H9 (cell line): ENCODE measurements around the gene TSPEAR. TPM values are rescaled to one million over a fixed set of nuclear protein-coding genes. Genes with fewer than 3 reads are reported as not detected.

Experiments used
- DNase-seq: peaks from one replicate; pipeline ENCODE4 v3.0.0-alpha.2; 2017
- H2AFZ ChIP-seq: one replicate; pipeline ENCODE4 v1.6.1; 2013; ENCODE audit warnings: mild to moderate bottlenecking, low read length, control low read depth, moderate library complexity
- H2AK5ac ChIP-seq: 2 replicates; pipeline ENCODE4 v1.6.1; 2013; ENCODE audit warnings: low read length, control low read depth, mixed read lengths; ENCODE audit not compliant: insufficient read length
- H2BK120ac ChIP-seq: one replicate; pipeline ENCODE4 v1.6.1; 2013; ENCODE audit warnings: low read depth, mild to moderate bottlenecking, low read length, control low read depth, inconsistent platforms; ENCODE audit not compliant: poor library complexity, severe bottlenecking
- H2BK12ac ChIP-seq: 2 replicates; pipeline ENCODE4 v1.6.1; 2013; ENCODE audit warnings: low read length, control low read depth, mixed read lengths, low read depth; ENCODE audit not compliant: insufficient read length
- H2BK15ac ChIP-seq: 2 replicates; pipeline ENCODE4 v1.6.1; 2013; ENCODE audit warnings: low read depth, low read length, control low read depth
- H2BK20ac ChIP-seq: one replicate; pipeline ENCODE4 v1.6.1; 2013; ENCODE audit warnings: low read depth, mild to moderate bottlenecking, low read length, control low read depth, inconsistent platforms; ENCODE audit not compliant: poor library complexity, severe bottlenecking
- H2BK5ac ChIP-seq: 2 replicates; pipeline ENCODE4 v1.6.1; 2013; ENCODE audit warnings: low read length, control low read depth, mixed read lengths; ENCODE audit not compliant: insufficient read length
- H3K14ac ChIP-seq: 2 replicates; pipeline ENCODE4 v1.6.1; 2013; ENCODE audit warnings: low read length, control low read depth; ENCODE audit not compliant: insufficient read depth
- H3K18ac ChIP-seq: 2 replicates; pipeline ENCODE4 v1.6.1; 2013; ENCODE audit warnings: low read depth, mild to moderate bottlenecking, mixed read lengths, low read length, control low read depth; ENCODE audit not compliant: insufficient read length
- H3K23ac ChIP-seq: 2 replicates; pipeline ENCODE4 v1.6.1; 2013; ENCODE audit warnings: low read length, control low read depth, mixed read lengths, low read depth; ENCODE audit not compliant: insufficient read length
- H3K23me2 ChIP-seq: 2 replicates; pipeline ENCODE4 v1.6.1; 2013; ENCODE audit warnings: low read depth, mild to moderate bottlenecking, mixed read lengths, low read length, control low read depth; ENCODE audit not compliant: insufficient read length, poor library complexity, severe bottlenecking
- H3K27ac ChIP-seq: 2 replicates; pipeline ENCODE4 v1.5.1; 2013; ENCODE audit warnings: low read length, control low read depth, mixed read lengths, low read depth; ENCODE audit not compliant: insufficient read length
- H3K27me3 ChIP-seq: 2 replicates; pipeline ENCODE4 v1.6.1; 2013; ENCODE audit warnings: low read length, control low read depth, inconsistent platforms; ENCODE audit not compliant: insufficient read depth
- H3K4ac ChIP-seq: 2 replicates; pipeline ENCODE4 v1.6.1; 2013; ENCODE audit warnings: low read depth, mild to moderate bottlenecking, control low read depth, inconsistent platforms, low read length, moderate library complexity
- H3K4me1 ChIP-seq: 2 replicates; pipeline ENCODE4 v1.6.1; 2013; ENCODE audit warnings: low read length, control low read depth, inconsistent platforms; ENCODE audit not compliant: insufficient read depth
- H3K4me2 ChIP-seq: 2 replicates; pipeline ENCODE4 v1.6.1; 2013; ENCODE audit warnings: low read length, control low read depth, mixed read lengths; ENCODE audit not compliant: insufficient read length, insufficient read depth
- H3K56ac ChIP-seq: 2 replicates; pipeline ENCODE4 v1.6.1; 2013; ENCODE audit warnings: low read depth, mild to moderate bottlenecking, mixed read lengths, low read length, control low read depth; ENCODE audit not compliant: insufficient read length
- H3K79me1 ChIP-seq: 2 replicates; pipeline ENCODE4 v1.6.1; 2013; ENCODE audit warnings: low read depth, mild to moderate bottlenecking, moderate library complexity, low read length, control low read depth, inconsistent platforms; ENCODE audit not compliant: insufficient read depth, poor library complexity, severe bottlenecking
- H3K79me2 ChIP-seq: 2 replicates; pipeline ENCODE4 v1.6.1; 2013; ENCODE audit warnings: low read length, control low read depth, inconsistent platforms; ENCODE audit not compliant: insufficient read depth
- H3K9ac ChIP-seq: 2 replicates; pipeline ENCODE4 v1.6.1; 2013; ENCODE audit warnings: low read length, control low read depth, mixed read lengths; ENCODE audit not compliant: insufficient read length; ENCODE audit errors: extremely low read depth
- H3K9me3 ChIP-seq: one replicate; pipeline ENCODE4 v1.6.1; 2013; ENCODE audit warnings: low read depth, low read length, inconsistent platforms; ENCODE audit not compliant: control insufficient read depth
- H3T11ph ChIP-seq: one replicate; pipeline ENCODE4 v1.6.1; 2013; ENCODE audit warnings: mild to moderate bottlenecking, low read length, control low read depth, inconsistent platforms
- H4K20me1 ChIP-seq: one replicate; pipeline ENCODE4 v1.6.1; 2013; ENCODE audit not compliant: control insufficient read depth, insufficient read length, insufficient read depth
- H4K5ac ChIP-seq: 2 replicates; pipeline ENCODE4 v1.6.1; 2013; ENCODE audit warnings: low read depth, mild to moderate bottlenecking, mixed read lengths, low read length, control low read depth; ENCODE audit not compliant: insufficient read length
- H4K8ac ChIP-seq: replicated peaks from 2 replicates; pipeline ENCODE4 v1.6.1; 2013; ENCODE audit warnings: low read length, control low read depth, mixed read lengths, low read depth; ENCODE audit not compliant: insufficient read length
- H4K91ac ChIP-seq: 2 replicates; pipeline ENCODE4 v1.6.1; 2013; ENCODE audit warnings: low read depth, mild to moderate bottlenecking, moderate library complexity, mixed read lengths, low read length, control low read depth; ENCODE audit not compliant: insufficient read length
- H3K27ac Mint-ChIP-seq, 3 experiments: 2 replicates in 2 of 3; 3 replicates in 1 of 3; pipeline ENCODE4 v1.8.0; 2020 to 2021; ENCODE audit warnings: mixed read lengths in 3 of 3, mild to moderate bottlenecking in 1 of 3, moderate library complexity in 1 of 3
- H3K27me3 Mint-ChIP-seq: 2 replicates; pipeline ENCODE4 v1.8.0; 2021; ENCODE audit warnings: low read depth, mild to moderate bottlenecking, moderate library complexity, mixed read lengths
- H3K36me3 Mint-ChIP-seq, 3 experiments: 2 replicates in 2 of 3; 3 replicates in 1 of 3; pipeline ENCODE4 v1.8.0; 2020 to 2021; ENCODE audit warnings: low read depth in 3 of 3, mixed read lengths in 3 of 3; ENCODE audit not compliant: insufficient read depth in 1 of 3
- H3K4me1 Mint-ChIP-seq, 2 experiments: 2 replicates each; pipeline ENCODE4 v1.8.0; 2020; ENCODE audit warnings: mixed read lengths in 2 of 2
- H3K4me3 Mint-ChIP-seq, 2 experiments: 2 replicates in 1 of 2; 3 replicates in 1 of 2; pipeline ENCODE4 v1.8.0; 2020 to 2021; ENCODE audit warnings: mild to moderate bottlenecking in 2 of 2, mixed read lengths in 2 of 2, moderate library complexity in 1 of 2
- H3K9me3 Mint-ChIP-seq, 2 experiments: 2 replicates in 1 of 2; 3 replicates in 1 of 2; pipeline ENCODE4 v1.8.0; 2020; ENCODE audit warnings: mild to moderate bottlenecking in 2 of 2, mixed read lengths in 2 of 2, moderate library complexity in 1 of 2
- WGBS: extraction: QIAGEN DNeasy Blood & Tissue Kit; methylation state at CpG from one replicate; pipeline ENCODE4 v1.1.7; 2013; ENCODE audit warnings: missing lambda C conversion rate, low lambda C conversion rate, mixed read lengths; ENCODE audit not compliant: insufficient read length; ENCODE audit errors: extremely low coverage; 5-methylcytosine and 5-hydroxymethylcytosine counted together
- total RNA-seq: library from RNA; stranded (reverse); gene quantifications from 2 replicates; pipeline ENCODE4 v1.2.1, GENCODE V29; 2021
- TF ChIP-seq, protein P1 (sequence below): fragments of 200-600 bp; sonication (generic); conservative IDR thresholded peaks from 3 replicates; pipeline ENCODE4 v1.8.0; 2021; ENCODE audit warnings: antibody characterized with exemption, mild to moderate bottlenecking

TSPEAR gene
- total RNA-seq, 1 experiment from 2014 or later, result 1.3 TPM

DNA sequence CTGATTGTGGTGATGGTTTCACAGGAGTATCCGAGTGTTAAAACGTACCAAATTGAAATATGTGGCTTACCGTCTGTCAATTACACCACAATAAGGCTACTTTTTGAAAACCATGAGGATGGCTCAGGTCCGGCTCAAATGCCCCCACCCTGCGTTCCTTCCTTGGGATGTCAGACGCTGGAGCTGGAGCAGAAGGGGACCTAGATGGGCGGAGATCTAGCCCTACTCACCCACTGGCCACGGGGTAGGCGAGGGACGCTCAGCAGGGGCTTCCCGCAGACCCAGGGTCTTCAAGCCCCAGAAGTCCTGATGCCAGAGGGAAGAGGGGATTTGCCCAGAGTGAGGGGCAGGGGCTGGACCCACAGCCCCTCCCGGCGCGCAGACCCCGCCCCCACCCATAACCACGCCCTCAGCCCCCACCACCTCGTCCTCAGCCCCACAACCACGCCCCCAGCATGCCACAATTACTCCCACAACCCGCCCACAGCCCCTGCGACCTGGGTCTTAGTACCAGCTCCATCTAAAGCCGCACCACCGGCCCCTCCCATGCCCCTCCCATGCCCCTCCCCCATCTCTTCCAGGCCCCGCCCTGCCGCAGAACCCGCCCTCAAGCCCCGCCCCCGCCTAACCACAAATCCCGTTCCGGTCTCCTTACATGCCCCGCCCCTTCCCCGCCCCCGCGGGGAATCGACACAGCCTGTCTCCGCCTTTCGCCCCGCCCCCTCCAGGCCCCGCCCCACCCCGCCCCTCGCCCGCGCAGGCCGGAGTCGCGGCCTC lies 256.4 kb downstream of the TSPEAR start, which contains the start of gene LRRC3:
LRRC3 (plus strand) TSS at position 764 of the 777 bp plus-strand sequence. CDS start 1,135 bp downstream, outside the sequence.
- Histone ChIP-seq H3K4me1 (no peaks in the 10 kb centered on the region), H2BK15ac (no peak within 1 kb of the TSS), H3K9ac (no peak within 1 kb of the TSS), H3K14ac (no peak within 1 kb of the TSS; the same call in 1 of the 2 replicates), H4K8ac (no peak within 1 kb of the TSS), H2BK12ac (no peak within 1 kb of the TSS), H2BK20ac (no peak within 1 kb of the TSS), H3K79me1 (no peaks in the 10 kb centered on the region), H3K27me3 (no peaks in the 10 kb centered on the region), H3K23me2 (peaks cover 7% of the 10 kb centered on the region), H3K9me3 (no peaks in the 10 kb centered on the region), H3K18ac (no peak within 1 kb of the TSS), H2AK5ac (no peak within 1 kb of the TSS), H3K4ac (no peak within 1 kb of the TSS), H4K91ac (no peak within 1 kb of the TSS), H3T11ph (no peak within 1 kb of the TSS), H2AFZ (no peak within 1 kb of the TSS), H3K56ac (no peak within 1 kb of the TSS), H4K20me1 (no peaks in the 10 kb centered on the region), H4K5ac (no peak within 1 kb of the TSS), H3K23ac (no peak within 1 kb of the TSS), H3K79me2 (no peaks in the 10 kb centered on the region), H2BK5ac (no peak within 1 kb of the TSS), H3K4me2 (peak within 1 kb of the TSS; percentile 52), H3K27ac (no peak within 1 kb of the TSS), H2BK120ac (no peak within 1 kb of the TSS)
- TF ChIP-seq, protein P1, sequence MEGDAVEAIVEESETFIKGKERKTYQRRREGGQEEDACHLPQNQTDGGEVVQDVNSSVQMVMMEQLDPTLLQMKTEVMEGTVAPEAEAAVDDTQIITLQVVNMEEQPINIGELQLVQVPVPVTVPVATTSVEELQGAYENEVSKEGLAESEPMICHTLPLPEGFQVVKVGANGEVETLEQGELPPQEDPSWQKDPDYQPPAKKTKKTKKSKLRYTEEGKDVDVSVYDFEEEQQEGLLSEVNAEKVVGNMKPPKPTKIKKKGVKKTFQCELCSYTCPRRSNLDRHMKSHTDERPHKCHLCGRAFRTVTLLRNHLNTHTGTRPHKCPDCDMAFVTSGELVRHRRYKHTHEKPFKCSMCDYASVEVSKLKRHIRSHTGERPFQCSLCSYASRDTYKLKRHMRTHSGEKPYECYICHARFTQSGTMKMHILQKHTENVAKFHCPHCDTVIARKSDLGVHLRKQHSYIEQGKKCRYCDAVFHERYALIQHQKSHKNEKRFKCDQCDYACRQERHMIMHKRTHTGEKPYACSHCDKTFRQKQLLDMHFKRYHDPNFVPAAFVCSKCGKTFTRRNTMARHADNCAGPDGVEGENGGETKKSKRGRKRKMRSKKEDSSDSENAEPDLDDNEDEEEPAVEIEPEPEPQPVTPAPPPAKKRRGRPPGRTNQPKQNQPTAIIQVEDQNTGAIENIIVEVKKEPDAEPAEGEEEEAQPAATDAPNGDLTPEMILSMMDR, result no peak
- H3K27ac Mint-ChIP-seq, result no peak within 1 kb of the TSS; a peak in 1 of 7 replicates
- H3K27me3 Mint-ChIP-seq, result peaks cover 33% of the 10 kb centered on the region
- peak within 1 kb of the TSS; percentile 66 to 80 for H3K4me3 Mint-ChIP-seq
- H3K36me3 Mint-ChIP-seq, result peaks cover 0 to 2% (median 0%) of the 10 kb centered on the region in 3 experiments; a peak in 1 of 7 replicates
- no CpG with 5 or more reads among the region's 45 CpGs for WGBS
- no peaks in the 10 kb centered on the region; a peak in 1 of 5 replicates for H3K9me3 Mint-ChIP-seq
- H3K4me1 Mint-ChIP-seq, result peaks cover 4 to 6% of the 10 kb centered on the region in 2 experiments; a peak in 2 of 4 replicates
- DNase-seq, result peak; percentile 99
